IMR-90 (cell line): ENCODE measurements around the gene SSH2.

Experiments used
- BHLHE40 ChIP-seq: fragments of 150-350 bp; IDR thresholded peaks from 2 replicates; pipeline ENCODE4 v1.6.1; 2016; ENCODE audit warnings: mild to moderate bottlenecking, low read depth, low read length
- CHD1 ChIP-seq: IDR thresholded peaks from 2 replicates; pipeline ENCODE4 v1.6.1; 2012; ENCODE audit warnings: low read depth, low read length, improper control_type of control experiment
- CTCF ChIP-seq: conservative IDR thresholded peaks from 2 replicates; pipeline ENCODE4 v1.5.1; 2012; ENCODE audit warnings: mild to moderate bottlenecking, low read depth, low read length, improper control_type of control experiment
- NFE2L2 ChIP-seq: fragments of 150-350 bp; IDR thresholded peaks from 2 replicates; pipeline ENCODE4 v1.6.1; 2016; ENCODE audit warnings: low read depth, mild to moderate bottlenecking, low read length
- POLR2A ChIP-seq: IDR thresholded peaks from 2 replicates; pipeline ENCODE4 v1.6.1; 2012; ENCODE audit warnings: mild to moderate bottlenecking, low read depth, low read length
- RAD21 ChIP-seq: IDR thresholded peaks from 2 replicates; pipeline ENCODE4 v1.6.1; 2012; ENCODE audit warnings: low read length, improper control_type of control experiment
- SMC3 ChIP-seq: fragments of 150-350 bp; IDR thresholded peaks from 2 replicates; pipeline ENCODE4 v1.6.1; 2016; ENCODE audit warnings: low read depth, mild to moderate bottlenecking, antibody characterized with exemption, low read length, moderate library complexity

- TF ChIP-seq CTCF (no peak), BHLHE40 (no peak), POLR2A (no peak), CHD1 (no peak), RAD21 (no peak), NFE2L2 (no peak), SMC3 (no peak)
Observed at GRCh38 chr17:29840884-29841283, 89.1 kb downstream of the SSH2 start.
